GM20000 (cell line): Measurements from ENCODE around the gene ENKUR.

Experiments used
- DNase-seq: peaks from one replicate; pipeline ENCODE4 v3.0.0; 2012; ENCODE audit warnings: low spot score
- TF ChIP-seq, protein P1 (sequence below): IDR thresholded peaks from 2 replicates; pipeline ENCODE4 v1.5.1; 2012; ENCODE audit warnings: mild to moderate bottlenecking, control low read depth; ENCODE audit errors: extremely low read depth, missing control alignments

Gene ENKUR

DNA sequence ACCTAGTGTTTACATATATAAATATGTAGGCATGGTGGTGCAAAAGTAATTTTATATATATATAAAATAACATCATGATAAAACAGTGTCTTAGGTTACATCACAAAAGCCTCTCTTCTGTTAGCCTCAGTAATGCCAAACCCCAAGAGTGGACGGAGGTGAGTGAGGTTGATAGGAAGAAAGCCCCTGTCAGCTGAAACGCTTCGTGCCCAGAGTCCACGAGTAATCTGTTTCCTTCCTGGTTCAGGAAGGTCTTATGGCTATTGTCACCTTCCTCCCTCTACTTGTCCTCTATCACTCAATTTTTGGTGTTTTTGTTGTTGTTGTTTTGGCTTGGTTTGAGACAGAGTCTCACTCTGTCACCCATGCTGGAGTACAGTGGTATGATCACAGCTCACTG lies 41.9 kb upstream of the ENKUR start:
- TF ChIP-seq, protein P1, sequence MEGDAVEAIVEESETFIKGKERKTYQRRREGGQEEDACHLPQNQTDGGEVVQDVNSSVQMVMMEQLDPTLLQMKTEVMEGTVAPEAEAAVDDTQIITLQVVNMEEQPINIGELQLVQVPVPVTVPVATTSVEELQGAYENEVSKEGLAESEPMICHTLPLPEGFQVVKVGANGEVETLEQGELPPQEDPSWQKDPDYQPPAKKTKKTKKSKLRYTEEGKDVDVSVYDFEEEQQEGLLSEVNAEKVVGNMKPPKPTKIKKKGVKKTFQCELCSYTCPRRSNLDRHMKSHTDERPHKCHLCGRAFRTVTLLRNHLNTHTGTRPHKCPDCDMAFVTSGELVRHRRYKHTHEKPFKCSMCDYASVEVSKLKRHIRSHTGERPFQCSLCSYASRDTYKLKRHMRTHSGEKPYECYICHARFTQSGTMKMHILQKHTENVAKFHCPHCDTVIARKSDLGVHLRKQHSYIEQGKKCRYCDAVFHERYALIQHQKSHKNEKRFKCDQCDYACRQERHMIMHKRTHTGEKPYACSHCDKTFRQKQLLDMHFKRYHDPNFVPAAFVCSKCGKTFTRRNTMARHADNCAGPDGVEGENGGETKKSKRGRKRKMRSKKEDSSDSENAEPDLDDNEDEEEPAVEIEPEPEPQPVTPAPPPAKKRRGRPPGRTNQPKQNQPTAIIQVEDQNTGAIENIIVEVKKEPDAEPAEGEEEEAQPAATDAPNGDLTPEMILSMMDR = no peak
- DNase-seq = no peak

DNA sequence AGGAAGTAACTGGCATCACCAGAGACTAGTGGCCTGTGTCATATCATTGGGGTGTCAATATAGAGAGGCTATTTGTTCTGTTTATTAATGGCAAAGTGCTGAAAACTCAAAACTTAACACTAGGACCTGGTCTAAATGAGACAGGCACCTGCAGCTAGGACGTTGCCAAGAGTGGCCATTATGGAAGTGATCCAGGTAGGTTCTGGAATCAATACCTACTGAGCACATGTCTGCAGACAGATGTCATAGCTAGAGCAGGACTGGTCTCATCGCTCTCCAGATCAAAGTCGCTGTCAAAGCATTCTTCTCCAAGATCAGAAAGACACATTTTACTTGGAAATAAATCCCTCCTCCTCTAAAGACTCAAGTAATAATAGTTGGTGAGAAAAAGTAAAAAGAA lies 40.8 kb upstream of the ENKUR start:
- no peak for DNase-seq
- TF ChIP-seq, protein P1 = no peak

DNA sequence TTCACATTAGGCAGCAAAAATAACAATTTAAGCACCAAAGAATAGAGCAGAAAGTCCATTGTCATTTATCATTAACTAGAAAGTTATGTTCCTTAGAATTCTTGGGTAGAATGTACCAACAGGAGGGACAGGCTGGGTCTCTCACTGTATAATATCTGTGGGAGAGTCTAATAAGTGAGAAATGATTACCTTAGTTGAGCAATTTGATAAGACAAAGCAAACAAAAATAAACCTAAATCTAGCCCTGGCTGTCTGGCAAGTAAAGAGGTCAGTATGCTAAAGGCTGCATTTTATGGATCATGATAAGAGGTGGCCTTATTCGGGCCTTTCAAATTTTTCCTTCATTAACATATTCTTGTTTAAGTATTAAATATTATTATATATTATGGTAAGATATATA lies 36.1 kb upstream of the ENKUR start:
- DNase-seq = no peak
- TF ChIP-seq, protein P1 = no peak

DNA sequence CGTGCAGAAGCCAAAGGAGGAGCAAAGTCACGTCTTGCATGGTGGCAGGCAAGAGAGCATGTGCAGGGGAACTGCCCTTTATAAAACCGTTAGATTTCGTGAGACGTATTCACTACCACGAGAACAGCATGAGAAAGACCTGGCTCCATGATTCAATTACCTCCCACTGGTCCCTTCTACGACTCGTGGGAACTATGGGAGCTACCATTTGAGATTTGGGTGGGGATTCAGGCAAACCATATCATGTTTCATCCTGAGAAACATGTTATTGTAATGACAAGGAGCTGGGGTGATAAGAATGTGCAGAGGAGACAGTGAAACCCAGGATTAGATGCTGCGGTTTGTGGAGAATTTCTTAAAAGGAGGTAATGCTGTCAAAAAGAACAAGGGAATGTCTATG lies 34.4 kb upstream of the ENKUR start:
- no peak for DNase-seq
- TF ChIP-seq, protein P1 = no peak

DNA sequence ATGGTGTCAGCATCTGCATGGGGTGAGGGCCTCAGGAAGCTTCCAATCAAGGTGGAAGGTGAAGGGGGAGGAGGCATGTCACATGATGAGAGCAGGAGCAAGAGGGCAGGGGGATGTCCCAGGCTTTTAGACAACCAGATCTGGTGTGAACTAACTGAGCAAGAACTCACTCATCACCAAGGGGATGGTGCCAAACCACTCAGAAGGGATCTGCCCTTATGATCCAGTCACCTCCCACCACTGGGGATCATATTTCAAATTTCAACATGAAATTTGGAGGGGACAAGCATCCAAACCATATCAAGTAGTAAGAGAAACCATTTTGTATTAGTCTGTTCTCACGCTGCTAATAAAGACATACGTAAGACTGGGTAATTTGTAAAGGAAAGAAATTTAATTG lies 34.0 kb upstream of the ENKUR start:
- no peak for DNase-seq
- TF ChIP-seq, protein P1 = no peak

DNA sequence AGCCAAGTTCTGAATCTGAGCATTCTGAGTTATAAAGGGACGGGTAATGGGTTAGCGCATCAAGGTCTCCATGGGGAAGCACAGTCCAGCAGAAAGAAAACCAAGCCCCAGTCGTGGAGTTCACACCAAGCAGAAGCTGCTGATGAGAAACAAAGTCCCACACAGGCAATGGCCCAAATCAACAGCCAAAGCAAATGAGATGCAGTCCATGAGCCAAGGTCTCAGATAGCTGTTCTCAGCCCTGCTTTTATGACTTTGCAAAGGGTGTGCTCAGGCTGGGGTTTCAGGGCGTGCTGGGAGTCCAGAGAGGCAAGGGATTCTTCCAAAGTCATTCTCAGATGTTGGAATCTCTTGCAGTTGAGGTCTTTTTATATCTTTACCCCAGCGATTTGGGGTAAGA lies 32.5 kb upstream of the ENKUR start:
- TF ChIP-seq, protein P1 = no peak
- no peak for DNase-seq

DNA sequence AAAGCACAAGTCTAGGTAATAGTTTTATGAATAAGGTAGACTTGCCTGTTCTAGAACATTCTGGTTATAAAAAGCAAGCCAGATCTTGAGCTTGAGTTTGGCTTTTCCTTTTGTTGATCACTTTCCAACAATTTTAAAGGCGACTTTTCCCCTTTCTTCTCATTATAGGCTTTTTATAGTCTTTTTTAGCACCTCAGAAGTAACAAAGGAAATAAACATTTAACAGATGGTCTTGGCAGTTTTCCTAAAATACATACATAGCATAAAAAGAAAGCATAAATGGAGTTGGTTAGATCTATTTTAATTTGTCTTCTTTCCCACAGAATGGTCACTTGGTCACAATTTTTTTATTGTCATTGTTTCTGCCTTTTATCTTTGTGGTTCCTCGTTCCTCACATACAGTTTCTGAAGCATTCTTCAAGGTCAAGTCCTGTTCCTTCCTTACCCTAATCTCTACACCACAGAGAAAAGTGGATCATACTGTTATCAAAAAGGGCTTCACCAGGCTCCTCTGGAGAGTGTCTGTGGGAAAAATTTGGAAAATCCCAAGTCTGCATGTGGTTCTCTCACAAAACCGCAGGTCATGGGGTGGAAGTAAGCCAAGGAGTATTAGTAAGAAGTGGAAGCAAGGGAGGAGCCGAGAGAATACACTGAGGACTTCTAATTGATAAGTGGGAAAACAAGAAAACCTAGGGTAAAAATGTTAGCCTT lies 31.8 kb upstream of the ENKUR start:
- no peak for DNase-seq
- TF ChIP-seq, protein P1 = no peak
